OCI-LY3 (cell line): Measurements from ENCODE around the gene KLHL29.

Experiments
- H2AFZ ChIP-seq: fragments of 200-600, 300-600 bp; shearing (Covaris generic); 2 replicates; pipeline ENCODE4 v1.6.0; 2014; ENCODE audit warnings: antibody characterized with exemption, low read depth, low read length
- H3K27ac ChIP-seq: fragments of 200-600, 300-600 bp; sonication (generic); 2 replicates; pipeline ENCODE4 v1.5.1; 2014; ENCODE audit warnings: mild to moderate bottlenecking, low read length, moderate library complexity, mixed read lengths
- H3K27me3 ChIP-seq: fragments of 200-600, 300-600 bp; sonication (generic); 2 replicates; pipeline ENCODE4 v1.6.1; 2014; ENCODE audit warnings: low read depth, low read length, mixed read lengths
- H3K36me3 ChIP-seq: fragments of 200-600, 300-600 bp; sonication (generic); replicated peaks from 2 replicates; pipeline ENCODE3; 2014; ENCODE audit warnings: low read depth, low read length, mixed read lengths
- H3K4me1 ChIP-seq: fragments of 300-600, 200-600 bp; sonication (generic); 2 replicates; pipeline ENCODE4 v1.6.1; 2014; ENCODE audit warnings: low read length, mixed read lengths
- H3K4me2 ChIP-seq: fragments of 200-600, 300-600 bp; sonication (generic); 2 replicates; pipeline ENCODE4 v1.6.1; 2014; ENCODE audit warnings: low read length, mixed read lengths
- H3K4me3 ChIP-seq: fragments of 300-600, 200-600 bp; sonication (generic); 2 replicates; pipeline ENCODE4 v1.5.1; 2014; ENCODE audit warnings: antibody characterized with exemption, mild to moderate bottlenecking, low read length, moderate library complexity
- H3K79me2 ChIP-seq: fragments of 300-600, 200-600 bp; shearing (Covaris generic); 2 replicates; pipeline ENCODE4 v1.6.1; 2014; ENCODE audit warnings: mild to moderate bottlenecking, low read length, mixed read lengths
- H3K9ac ChIP-seq: fragments of 300-600, 200-600 bp; shearing (Covaris generic); 2 replicates; pipeline ENCODE4 v1.6.0; 2014; ENCODE audit warnings: mild to moderate bottlenecking, low read length, moderate library complexity
- H3K9me3 ChIP-seq: fragments of 200-600, 300-600 bp; shearing (Covaris generic); 2 replicates; pipeline ENCODE4 v1.6.1; 2014; ENCODE audit warnings: low read length, mixed read lengths; ENCODE audit not compliant: insufficient read depth
- H4K20me1 ChIP-seq: fragments of 200-600, 300-600 bp; sonication (generic); 2 replicates; pipeline ENCODE4 v1.6.1; 2016; ENCODE audit warnings: low read length, mixed read lengths; ENCODE audit not compliant: insufficient read depth
- EZH2phosphoT487 ChIP-seq: fragments of 200-600 bp; shearing (Covaris generic); IDR thresholded peaks from 2 replicates; pipeline ENCODE4 v1.6.1; 2018; ENCODE audit warnings: antibody characterized with exemption, mixed run types, low read depth
- TF ChIP-seq, protein P1 (sequence below): fragments of 200-600, 300-600 bp; sonication (generic); IDR thresholded peaks from 2 replicates; pipeline ENCODE4 v1.5.1; 2014; ENCODE audit warnings: antibody characterized with exemption, low read length, low read depth

The KLHL29 gene

DNA sequence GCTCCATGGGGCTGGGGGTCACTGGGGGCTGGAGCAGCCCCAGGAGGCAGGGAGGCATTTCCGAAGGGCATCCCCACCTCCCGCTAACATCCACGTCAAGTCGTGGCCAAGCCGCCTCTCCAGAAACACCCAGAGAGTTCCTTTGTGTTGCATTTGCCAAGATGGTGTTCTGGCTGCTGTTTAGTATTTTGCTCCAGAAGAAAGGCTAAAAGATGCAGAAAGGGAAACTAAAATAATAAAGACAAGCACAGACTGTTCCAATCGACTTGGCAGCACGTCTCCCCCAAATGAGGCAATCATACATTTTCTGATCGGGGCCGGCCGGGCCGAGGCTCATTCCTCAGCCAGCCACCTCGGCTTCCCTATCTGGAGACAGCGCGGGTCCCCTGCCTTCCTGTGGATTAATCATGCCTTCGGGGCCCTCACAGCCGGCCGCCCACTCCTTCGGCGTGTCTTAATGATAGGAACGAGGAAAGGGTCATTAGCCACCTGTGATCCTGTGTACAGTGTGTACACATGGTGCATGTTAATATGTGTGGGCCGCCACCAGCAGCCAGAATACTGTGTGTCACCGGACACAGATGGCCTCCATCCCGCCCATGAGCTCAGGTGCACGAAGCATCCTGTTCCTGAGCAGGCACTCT lies 169.2 kb downstream of the KLHL29 start:
- no peak overlapping the region for H3K4me2 ChIP-seq
- H3K27ac ChIP-seq, result no peak overlapping the region
- no peaks in the 10 kb centered on the region for H3K79me2 ChIP-seq
- H4K20me1 ChIP-seq, result no peaks in the 10 kb centered on the region
- no peaks in the 10 kb centered on the region for H3K4me1 ChIP-seq
- H2AFZ ChIP-seq, result no peak overlapping the region
- TF ChIP-seq, protein P1, sequence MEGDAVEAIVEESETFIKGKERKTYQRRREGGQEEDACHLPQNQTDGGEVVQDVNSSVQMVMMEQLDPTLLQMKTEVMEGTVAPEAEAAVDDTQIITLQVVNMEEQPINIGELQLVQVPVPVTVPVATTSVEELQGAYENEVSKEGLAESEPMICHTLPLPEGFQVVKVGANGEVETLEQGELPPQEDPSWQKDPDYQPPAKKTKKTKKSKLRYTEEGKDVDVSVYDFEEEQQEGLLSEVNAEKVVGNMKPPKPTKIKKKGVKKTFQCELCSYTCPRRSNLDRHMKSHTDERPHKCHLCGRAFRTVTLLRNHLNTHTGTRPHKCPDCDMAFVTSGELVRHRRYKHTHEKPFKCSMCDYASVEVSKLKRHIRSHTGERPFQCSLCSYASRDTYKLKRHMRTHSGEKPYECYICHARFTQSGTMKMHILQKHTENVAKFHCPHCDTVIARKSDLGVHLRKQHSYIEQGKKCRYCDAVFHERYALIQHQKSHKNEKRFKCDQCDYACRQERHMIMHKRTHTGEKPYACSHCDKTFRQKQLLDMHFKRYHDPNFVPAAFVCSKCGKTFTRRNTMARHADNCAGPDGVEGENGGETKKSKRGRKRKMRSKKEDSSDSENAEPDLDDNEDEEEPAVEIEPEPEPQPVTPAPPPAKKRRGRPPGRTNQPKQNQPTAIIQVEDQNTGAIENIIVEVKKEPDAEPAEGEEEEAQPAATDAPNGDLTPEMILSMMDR, result no peak
- TF ChIP-seq EZH2phosphoT487, result no peak
- H3K9me3 ChIP-seq, result no peaks in the 10 kb centered on the region
- H3K9ac ChIP-seq, result no peak overlapping the region
- no peaks in the 10 kb centered on the region for H3K36me3 ChIP-seq
- no peaks in the 10 kb centered on the region for H3K27me3 ChIP-seq
- H3K4me3 ChIP-seq, result no peak overlapping the region

DNA sequence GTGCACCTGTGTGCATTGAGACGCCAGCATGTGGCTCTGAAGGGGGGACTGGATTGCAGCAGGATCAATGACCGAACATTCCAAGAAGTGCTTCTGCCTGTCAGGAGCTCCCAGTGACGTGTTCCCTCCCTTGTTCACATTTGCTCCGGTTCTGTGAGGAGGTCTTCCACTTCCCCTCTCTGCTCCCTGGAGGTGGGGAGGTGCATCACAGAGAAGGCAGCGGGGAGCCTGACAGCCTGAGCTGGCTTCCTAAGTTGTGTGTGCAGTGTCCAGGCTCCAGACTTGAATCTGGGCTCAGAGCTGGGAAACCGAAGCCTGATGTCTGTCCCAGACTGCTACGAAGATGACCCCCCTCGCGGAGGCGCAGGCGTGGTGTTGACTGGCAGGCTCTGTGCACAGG lies 171.0 kb downstream of the KLHL29 start:
- H3K79me2 ChIP-seq, result no peaks in the 10 kb centered on the region
- no peaks in the 10 kb centered on the region for H3K27me3 ChIP-seq
- H3K36me3 ChIP-seq, result no peaks in the 10 kb centered on the region
- no peaks in the 10 kb centered on the region for H4K20me1 ChIP-seq
- no peak overlapping the region for H3K4me2 ChIP-seq
- TF ChIP-seq, protein P1, result no peak
- no peak for TF ChIP-seq EZH2phosphoT487
- H3K9ac ChIP-seq, result no peak overlapping the region
- no peaks in the 10 kb centered on the region for H3K9me3 ChIP-seq
- H3K4me3 ChIP-seq, result no peak overlapping the region
- no peak overlapping the region for H2AFZ ChIP-seq
- no peaks in the 10 kb centered on the region for H3K4me1 ChIP-seq
- H3K27ac ChIP-seq, result no peak overlapping the region

DNA sequence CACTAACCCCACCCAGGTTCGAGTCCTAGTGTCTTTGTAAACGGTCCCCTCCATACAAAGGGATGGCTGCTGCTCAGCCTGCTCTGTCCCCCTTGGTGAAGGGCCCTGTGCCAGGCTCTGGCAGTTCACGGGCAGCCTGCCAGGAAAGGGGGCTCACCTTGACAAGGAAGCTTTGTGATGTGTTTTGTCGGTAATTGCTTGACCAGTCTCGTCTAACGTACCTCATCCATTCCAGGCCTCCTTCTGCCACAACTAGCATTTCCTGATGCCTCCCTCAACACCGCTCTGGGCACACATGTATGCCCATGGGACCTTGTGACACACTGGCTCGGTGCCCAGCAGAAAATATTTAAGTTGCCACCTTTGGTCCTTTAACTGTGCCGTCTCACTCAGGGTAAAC lies 171.9 kb downstream of the KLHL29 start:
- Histone ChIP-seq H3K4me3 (no peak overlapping the region), H3K79me2 (no peaks in the 10 kb centered on the region), H3K27me3 (no peaks in the 10 kb centered on the region), H3K4me2 (no peak overlapping the region), H3K27ac (no peak overlapping the region), H2AFZ (no peak overlapping the region), H3K9ac (no peak overlapping the region), H3K9me3 (no peaks in the 10 kb centered on the region), H3K4me1 (no peaks in the 10 kb centered on the region), H4K20me1 (no peaks in the 10 kb centered on the region), H3K36me3 (no peaks in the 10 kb centered on the region)
- no peak for TF ChIP-seq EZH2phosphoT487
- TF ChIP-seq, protein P1, result no peak

DNA sequence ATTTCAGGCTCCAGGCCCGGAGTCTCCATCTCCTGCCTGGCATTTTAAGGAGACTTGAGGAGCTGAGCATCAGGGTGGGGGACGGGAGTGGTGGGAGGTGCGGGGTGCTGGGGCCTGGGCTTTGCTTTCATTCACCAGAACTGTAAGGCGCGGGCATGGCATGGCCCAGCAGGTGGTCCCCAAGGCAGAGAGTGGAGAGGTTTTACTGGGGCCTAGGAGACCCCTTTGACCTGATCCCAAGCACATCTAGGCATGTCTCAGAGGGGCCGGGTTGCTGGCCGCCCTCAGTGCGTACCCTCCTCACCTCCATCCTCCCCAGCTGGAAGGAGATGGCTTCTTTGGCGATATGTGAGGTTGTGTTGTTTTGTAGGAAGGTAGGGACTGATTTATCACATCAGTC lies 172.5 kb downstream of the KLHL29 start:
- Histone ChIP-seq H2AFZ (no peak overlapping the region), H4K20me1 (no peaks in the 10 kb centered on the region), H3K4me3 (no peak overlapping the region), H3K9me3 (no peaks in the 10 kb centered on the region), H3K9ac (no peak overlapping the region), H3K79me2 (no peaks in the 10 kb centered on the region), H3K4me1 (no peaks in the 10 kb centered on the region), H3K27me3 (no peaks in the 10 kb centered on the region), H3K27ac (no peak overlapping the region), H3K4me2 (no peak overlapping the region), H3K36me3 (no peaks in the 10 kb centered on the region)
- TF ChIP-seq, protein P1, result no peak
- TF ChIP-seq EZH2phosphoT487, result no peak
